22Rv1 (cell line): ENCODE measurements around the gene ARSG.

Experiments used
- H3K27ac ChIP-seq: fragments of 450-650 bp; 2 replicates; pipeline ENCODE4 v1.5.1; 2017
- CTCF ChIP-seq: fragments of 450-650 bp; IDR thresholded peaks from 2 replicates; pipeline ENCODE4 v1.5.1; 2017; ENCODE audit warnings: mild to moderate bottlenecking
- ZFX ChIP-seq: fragments of 450-650 bp; IDR thresholded peaks from 2 replicates; pipeline ENCODE4 v1.6.1; 2017; ENCODE audit warnings: antibody characterized with exemption, borderline replicate concordance

The ARSG gene

DNA sequence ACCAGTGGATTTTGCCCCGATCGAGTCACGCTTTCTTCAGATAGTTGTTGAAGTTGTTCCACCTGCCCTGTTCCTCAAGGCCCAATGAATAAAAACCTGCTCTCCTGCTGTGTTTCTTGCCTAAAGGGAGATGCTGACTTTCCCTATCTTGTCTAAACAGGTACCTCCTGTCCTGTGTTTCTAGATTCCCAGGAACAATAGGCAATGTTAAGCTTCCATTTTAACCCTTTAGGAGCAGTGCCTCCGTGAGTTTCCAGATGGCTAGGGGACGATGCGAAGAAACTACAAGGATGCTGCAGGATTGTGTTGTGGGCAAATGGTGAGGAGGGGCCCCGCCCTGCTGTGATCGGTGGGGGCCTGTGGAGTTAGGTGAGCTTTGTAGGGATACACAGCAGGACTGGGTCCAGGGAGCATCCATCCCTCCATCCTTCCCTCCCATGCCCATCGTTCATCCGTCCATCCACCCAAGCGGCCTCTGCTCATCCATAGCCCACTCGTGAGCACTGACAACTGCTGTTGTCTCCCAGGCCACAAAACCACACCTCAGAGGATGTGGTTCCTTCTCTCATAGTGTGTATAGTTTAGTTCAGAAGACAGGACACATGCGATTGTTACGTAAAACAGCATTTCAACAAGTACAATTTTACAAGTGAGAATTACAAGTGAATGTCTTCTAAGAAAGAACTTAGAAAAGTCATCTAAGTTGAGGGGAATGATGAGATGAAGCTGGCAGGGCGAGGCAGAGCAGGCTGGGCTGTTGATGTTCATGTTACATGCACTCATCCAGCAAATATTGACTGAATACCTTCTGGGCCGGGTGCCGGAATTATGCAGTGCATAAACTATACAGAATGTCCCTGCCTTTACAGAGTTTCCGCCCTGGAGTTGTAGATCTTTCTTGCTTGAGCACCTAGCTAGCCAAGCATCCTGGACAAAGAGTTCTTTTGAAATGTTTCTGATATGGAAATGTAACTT lies 5.2 kb downstream of the ARSG start:
- no peak for TF ChIP-seq ZFX
- no peak for TF ChIP-seq CTCF
- peak overlapping the region; percentile 89 for H3K27ac ChIP-seq

GRCh38 chr17:68297195-68297594 lies 5.9 kb downstream of the ARSG start:
- H3K27ac ChIP-seq, result peak overlapping the region; percentile 89
- TF ChIP-seq CTCF (no peak), ZFX (no peak)

- H3K27ac ChIP-seq, result peak overlapping the region; percentile 89; the same call in 1 of the 2 replicates
- TF ChIP-seq CTCF (no peak), ZFX (no peak)
Measured at GRCh38 chr17:68298601-68299000, 7.3 kb downstream of the ARSG start.

- TF ChIP-seq CTCF (no peak), ZFX (no peak)
- no peak overlapping the region for H3K27ac ChIP-seq
Measured at GRCh38 chr17:68299817-68300216, 8.5 kb downstream of the ARSG start.

- no peak overlapping the region for H3K27ac ChIP-seq
- TF ChIP-seq ZFX, result no peak
- no peak for TF ChIP-seq CTCF
Measured at GRCh38 chr17:68301438-68301959, 10.2 kb downstream of the ARSG start.

DNA sequence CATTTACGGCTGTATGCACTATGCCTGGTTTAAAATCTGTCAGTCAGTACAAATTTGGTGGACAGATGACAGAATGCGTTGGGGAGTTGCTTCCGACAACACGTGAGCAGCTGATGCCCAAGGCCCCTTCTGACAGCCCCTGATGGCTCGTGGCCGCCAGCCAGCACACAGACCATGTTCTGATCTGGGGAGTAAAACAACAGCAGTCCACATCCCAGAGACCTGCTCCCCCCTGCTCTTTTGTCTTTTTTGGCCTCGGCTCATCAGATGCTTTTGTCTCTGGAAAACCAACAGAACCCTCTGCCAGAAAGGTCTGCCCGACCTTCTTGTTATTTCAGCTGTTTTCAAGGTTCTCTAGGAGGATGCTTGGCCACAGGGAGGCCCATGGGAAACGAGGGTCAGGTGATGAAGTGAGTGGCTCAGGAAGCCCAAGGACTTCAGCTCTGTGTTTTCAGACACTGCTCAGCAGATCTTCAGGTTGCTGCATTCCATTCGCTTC lies 10.8 kb downstream of the ARSG start:
- no peak overlapping the region for H3K27ac ChIP-seq
- TF ChIP-seq CTCF, result no peak
- no peak for TF ChIP-seq ZFX

GRCh38 chr17:68302666-68303065 lies 11.4 kb downstream of the ARSG start:
- no peak for TF ChIP-seq CTCF
- TF ChIP-seq ZFX, result no peak
- no peak overlapping the region for H3K27ac ChIP-seq
